HG03575 (cell line): ENCODE results near the gene EXOC3.

Source experiments
- ATAC-seq: cut with Tn5 transposase; IDR thresholded peaks from one replicate; pipeline ENCODE4 v1.9.1; 2021; ENCODE audit not compliant: unreplicated experiment, insufficient number of reproducible peaks, low FRiP score; ENCODE audit errors: extremely low read depth

Gene EXOC3

GRCh38 chr5:435156-435790 lies 7.7 kb upstream of the EXOC3 start:
- no peak for ATAC-seq

- no peak for ATAC-seq
Measured at GRCh38 chr5:435961-436640, 6.9 kb upstream of the EXOC3 start.

- ATAC-seq = no peak
Measured at GRCh38 chr5:436641-436975, 6.4 kb upstream of the EXOC3 start.

GRCh38 chr5:437281-437771 lies 5.7 kb upstream of the EXOC3 start:
- no peak for ATAC-seq

- no peak for ATAC-seq
Measured at GRCh38 chr5:438481-438981, 4.4 kb upstream of the EXOC3 start.

GRCh38 chr5:439181-439580 lies 3.8 kb upstream of the EXOC3 start:
- no peak for ATAC-seq

GRCh38 chr5:439636-440035 lies 3.3 kb upstream of the EXOC3 start:
- no peak for ATAC-seq

- no peak for ATAC-seq
Measured at GRCh38 chr5:440401-441201, 2.4 kb upstream of the EXOC3 start.

GRCh38 chr5:441996-442334 lies 1.0 kb upstream of the EXOC3 start:
- ATAC-seq = no peak

- ATAC-seq = no peak
Measured at GRCh38 chr5:443239-444151, 519 bp downstream of the EXOC3 start.

GRCh38 chr5:444226-444625 lies 1.2 kb downstream of the EXOC3 start:
- no peak for ATAC-seq

- no peak for ATAC-seq
Measured at GRCh38 chr5:445591-445990, 2.6 kb downstream of the EXOC3 start.

GRCh38 chr5:446066-446882 lies 3.3 kb downstream of the EXOC3 start:
- no peak for ATAC-seq

- no peak for ATAC-seq
Measured at GRCh38 chr5:446883-447263, 3.9 kb downstream of the EXOC3 start.

GRCh38 chr5:447501-447900 lies 4.5 kb downstream of the EXOC3 start:
- ATAC-seq = no peak

- ATAC-seq = no peak
Measured at GRCh38 chr5:448061-448765, 5.2 kb downstream of the EXOC3 start.

- no peak for ATAC-seq
Measured at GRCh38 chr5:448766-449090, 5.8 kb downstream of the EXOC3 start.

GRCh38 chr5:449151-449550 lies 6.2 kb downstream of the EXOC3 start:
- no peak for ATAC-seq
